PFSK-1 (cell line): ENCODE results near the gene SPCS1.

Experiments
- FOXP2 ChIP-seq: optimal IDR thresholded peaks from 2 replicates; pipeline ENCODE3; 2011; ENCODE audit warnings: borderline replicate concordance, control low read depth, inconsistent platforms; ENCODE audit not compliant: insufficient read depth; ENCODE audit errors: extremely low read length, extremely low read depth
- POLR2AphosphoS5 ChIP-seq: IDR thresholded peaks from 2 replicates; pipeline ENCODE4 v1.6.1; 2012; ENCODE audit warnings: low read depth, mild to moderate bottlenecking, control low read depth, low read length, moderate library complexity
- SIN3A ChIP-seq: IDR thresholded peaks from 2 replicates; pipeline ENCODE4 v1.6.1; 2012; ENCODE audit warnings: mild to moderate bottlenecking, low read length, moderate library complexity, borderline replicate concordance; ENCODE audit not compliant: insufficient read depth
- TAF1 ChIP-seq: IDR thresholded peaks from 2 replicates; pipeline ENCODE4 v1.6.1; 2012; ENCODE audit warnings: low read length, control low read depth, borderline replicate concordance; ENCODE audit not compliant: insufficient read depth
- TF ChIP-seq, protein P1 (sequence below), 2 experiments: IDR thresholded peaks; 2 replicates each; pipeline versions ENCODE4 v1.6.1 to v1.8.0; 2011 to 2012; ENCODE audit warnings: low read depth in 2 of 2, low read length in 2 of 2, control low read depth in 1 of 2, inconsistent platforms in 1 of 2, mild to moderate bottlenecking in 1 of 2, moderate library complexity in 1 of 2; ENCODE audit not compliant: insufficient read depth in 1 of 2

The SPCS1 gene

DNA sequence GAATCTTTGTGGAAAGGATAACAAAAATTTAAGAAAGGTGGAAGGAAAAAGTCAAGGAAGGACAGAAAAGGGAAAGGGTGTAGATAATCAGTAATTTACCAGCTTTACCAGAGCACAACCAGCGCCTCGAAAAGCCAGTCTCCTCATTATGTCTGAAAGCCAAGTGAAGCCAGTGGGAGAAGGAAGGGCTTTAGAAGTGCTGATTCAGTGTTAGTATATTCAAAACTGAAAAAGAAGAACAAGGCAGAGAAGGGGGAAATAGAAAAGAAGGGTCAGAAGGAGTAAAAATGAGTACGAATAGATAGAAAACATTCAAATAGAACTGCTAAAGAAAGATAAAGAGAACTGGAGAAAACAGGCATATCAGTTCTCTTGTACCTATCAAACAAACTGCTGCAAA, 24.3 kb upstream of the SPCS1 start:
- TF ChIP-seq FOXP2 (no peak), TAF1 (no peak), POLR2AphosphoS5 (no peak), SIN3A (no peak)
- TF ChIP-seq, protein P1, sequence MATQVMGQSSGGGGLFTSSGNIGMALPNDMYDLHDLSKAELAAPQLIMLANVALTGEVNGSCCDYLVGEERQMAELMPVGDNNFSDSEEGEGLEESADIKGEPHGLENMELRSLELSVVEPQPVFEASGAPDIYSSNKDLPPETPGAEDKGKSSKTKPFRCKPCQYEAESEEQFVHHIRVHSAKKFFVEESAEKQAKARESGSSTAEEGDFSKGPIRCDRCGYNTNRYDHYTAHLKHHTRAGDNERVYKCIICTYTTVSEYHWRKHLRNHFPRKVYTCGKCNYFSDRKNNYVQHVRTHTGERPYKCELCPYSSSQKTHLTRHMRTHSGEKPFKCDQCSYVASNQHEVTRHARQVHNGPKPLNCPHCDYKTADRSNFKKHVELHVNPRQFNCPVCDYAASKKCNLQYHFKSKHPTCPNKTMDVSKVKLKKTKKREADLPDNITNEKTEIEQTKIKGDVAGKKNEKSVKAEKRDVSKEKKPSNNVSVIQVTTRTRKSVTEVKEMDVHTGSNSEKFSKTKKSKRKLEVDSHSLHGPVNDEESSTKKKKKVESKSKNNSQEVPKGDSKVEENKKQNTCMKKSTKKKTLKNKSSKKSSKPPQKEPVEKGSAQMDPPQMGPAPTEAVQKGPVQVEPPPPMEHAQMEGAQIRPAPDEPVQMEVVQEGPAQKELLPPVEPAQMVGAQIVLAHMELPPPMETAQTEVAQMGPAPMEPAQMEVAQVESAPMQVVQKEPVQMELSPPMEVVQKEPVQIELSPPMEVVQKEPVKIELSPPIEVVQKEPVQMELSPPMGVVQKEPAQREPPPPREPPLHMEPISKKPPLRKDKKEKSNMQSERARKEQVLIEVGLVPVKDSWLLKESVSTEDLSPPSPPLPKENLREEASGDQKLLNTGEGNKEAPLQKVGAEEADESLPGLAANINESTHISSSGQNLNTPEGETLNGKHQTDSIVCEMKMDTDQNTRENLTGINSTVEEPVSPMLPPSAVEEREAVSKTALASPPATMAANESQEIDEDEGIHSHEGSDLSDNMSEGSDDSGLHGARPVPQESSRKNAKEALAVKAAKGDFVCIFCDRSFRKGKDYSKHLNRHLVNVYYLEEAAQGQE (IDR thresholded peaks at IDR 0.05; ENCODE audit: insufficient read depth in 1 of 2, low read depth in 2 of 2, low read length in 2 of 2): no peak

DNA sequence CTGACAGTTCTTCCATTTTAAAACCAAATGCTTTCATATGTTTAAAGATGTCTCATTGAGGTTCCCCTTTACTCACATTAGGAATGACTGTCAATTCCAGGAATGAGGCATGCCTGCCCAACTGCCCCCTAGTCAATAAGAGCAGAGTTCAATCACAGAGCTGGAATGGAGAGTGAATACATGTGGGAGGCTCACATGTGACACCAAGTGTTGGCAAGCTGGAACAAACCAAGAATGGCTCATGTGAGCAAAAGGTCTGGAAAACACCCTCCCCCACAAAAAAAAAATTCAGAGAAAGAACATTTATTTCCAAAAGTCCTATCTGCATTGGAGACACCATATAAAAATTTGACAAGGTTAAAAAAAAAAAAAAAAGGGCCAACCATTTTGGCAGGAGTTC, 23.9 kb upstream of the SPCS1 start:
- TF ChIP-seq FOXP2 (no peak), SIN3A (0 out of 2 replicates have a peak, but pooled peaks have one; percentile 31), TAF1 (no peak)
- TF ChIP-seq, protein P1 (IDR thresholded peaks at IDR 0.05; ENCODE audit: insufficient read depth in 1 of 2, low read depth in 2 of 2, low read length in 2 of 2): no peak

DNA sequence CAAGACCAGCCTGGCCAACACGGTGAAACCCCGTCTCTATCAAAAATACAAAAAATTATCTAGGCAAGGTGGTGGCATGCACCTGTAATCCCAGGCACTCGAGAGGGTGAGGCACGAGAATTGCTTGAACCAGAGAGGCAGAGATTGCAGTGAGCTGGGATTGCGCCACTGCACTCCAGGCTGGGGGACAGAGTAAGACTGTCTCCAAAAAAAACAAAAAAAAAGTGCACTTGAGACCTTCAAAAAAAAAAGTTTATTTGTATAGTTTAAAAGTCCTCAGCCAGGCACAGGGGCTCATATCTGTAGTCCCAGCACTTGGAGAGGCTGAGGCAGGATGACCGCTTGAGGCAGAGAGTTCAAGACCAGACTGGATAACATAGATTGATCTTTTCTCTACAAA, 22.3 kb upstream of the SPCS1 start:
- no peak for TF ChIP-seq TAF1
- no peak for TF ChIP-seq SIN3A
- TF ChIP-seq, protein P1 (IDR thresholded peaks at IDR 0.05; ENCODE audit: insufficient read depth in 1 of 2, low read depth in 2 of 2, low read length in 2 of 2): no peak
- TF ChIP-seq POLR2AphosphoS5: no peak
- TF ChIP-seq FOXP2: no peak

DNA sequence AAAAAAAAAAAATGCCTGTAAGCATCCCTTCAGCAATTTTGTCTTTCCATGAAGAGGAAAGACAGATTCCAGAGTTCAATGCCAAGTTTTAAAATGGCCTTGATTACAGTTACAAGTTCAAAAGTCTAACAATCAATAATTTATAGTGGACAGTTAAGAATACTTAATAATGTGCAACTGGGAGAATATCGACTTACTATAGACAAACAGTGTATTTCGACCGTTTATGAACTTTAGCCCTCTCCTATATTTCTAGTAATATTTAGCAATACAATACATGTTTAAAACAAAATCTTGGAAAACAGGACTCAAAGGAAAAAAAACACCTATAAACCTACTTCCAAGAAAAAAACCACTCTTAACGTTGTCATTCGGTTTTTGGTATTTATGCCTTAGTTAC, 21.7 kb upstream of the SPCS1 start:
- TF ChIP-seq FOXP2 (no peak), POLR2AphosphoS5 (no peak), TAF1 (no peak), SIN3A (no peak)
- TF ChIP-seq, protein P1 (IDR thresholded peaks at IDR 0.05; ENCODE audit: insufficient read depth in 1 of 2, low read depth in 2 of 2, low read length in 2 of 2): no peak

DNA sequence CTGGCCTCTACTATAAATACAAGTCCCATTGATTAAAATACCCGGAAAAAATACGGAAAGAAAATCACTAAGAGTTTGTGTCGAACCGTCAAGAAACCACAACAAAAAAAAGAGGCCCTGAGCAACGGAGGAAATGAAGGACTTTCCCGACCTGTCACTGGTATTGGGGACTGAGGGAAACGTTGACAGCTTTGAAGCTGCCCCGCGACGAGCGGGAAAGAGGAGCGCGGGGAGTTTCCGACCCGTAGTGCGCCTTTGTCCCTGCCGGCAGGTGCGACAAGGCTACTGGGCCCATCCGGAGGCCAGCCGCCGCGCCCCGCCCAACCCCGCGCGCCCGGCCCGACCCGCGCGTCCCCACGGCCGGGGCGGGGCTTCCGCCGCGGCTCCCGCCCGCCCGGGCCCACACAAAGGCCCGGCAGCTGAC, 20.6 kb upstream of the SPCS1 start:
- TF ChIP-seq POLR2AphosphoS5 (no peak), SIN3A (peak; percentile 53; the same call in 1 of the 2 replicates)
